Activated effector memory CD4-positive, alpha-beta T cell treated with Interleukin-2 at 50 U/mL for 16 hours (primary cell): ENCODE data around the gene UGT1A8.
"Not testable (repeated sequence)": the region's sequence is repeated elsewhere in the genome, so short reads cannot be mapped to it uniquely, and the experiment has no call there.

Experiments
- DNase-seq: peaks from one replicate; pipeline ENCODE4 v3.0.0-alpha.2; 2020

UGT1A8 gene

GRCh38 chr2:233617476-233617875 lies at the start of gene UGT1A8:
UGT1A8 (plus strand) TSS chr2:233617633; CDS start chr2:233617708, 75 bp downstream.
- DNase-seq = not testable (repeated sequence)

GRCh38 chr2:233571001-233571400 lies 46.4 kb upstream of the UGT1A8 start:
- no peak for DNase-seq

GRCh38 chr2:233571462-233571861 lies 46.0 kb upstream of the UGT1A8 start:
- no peak for DNase-seq

GRCh38 chr2:233572468-233572867 lies 45.0 kb upstream of the UGT1A8 start:
- DNase-seq = no peak

- DNase-seq = not testable (repeated sequence)
These were observed 40.1 kb upstream of the UGT1A8 start for GRCh38 chr2:233577341-233577740.

- not testable (repeated sequence) for DNase-seq
These were observed 34.0 kb upstream of the UGT1A8 start for GRCh38 chr2:233583217-233583965.

GRCh38 chr2:233584210-233584609 lies 33.2 kb upstream of the UGT1A8 start:
- DNase-seq = no peak

- DNase-seq = no peak
These were observed 29.0 kb upstream of the UGT1A8 start for GRCh38 chr2:233588400-233588799.

GRCh38 chr2:233592706-233593105 lies 24.7 kb upstream of the UGT1A8 start:
- not testable (repeated sequence) for DNase-seq

GRCh38 chr2:233593201-233593600 lies 24.2 kb upstream of the UGT1A8 start:
- no peak for DNase-seq

- no peak for DNase-seq
These were observed 19.9 kb upstream of the UGT1A8 start for GRCh38 chr2:233597522-233597921.

- no peak for DNase-seq
These were observed 18.5 kb upstream of the UGT1A8 start for GRCh38 chr2:233598952-233599351.

- DNase-seq = no peak
These were observed 17.0 kb upstream of the UGT1A8 start for GRCh38 chr2:233600386-233600785.

GRCh38 chr2:233602076-233602475 lies 15.4 kb upstream of the UGT1A8 start:
- no peak for DNase-seq

GRCh38 chr2:233603520-233603919 lies 13.9 kb upstream of the UGT1A8 start:
- no peak for DNase-seq

GRCh38 chr2:233604826-233605225 lies 12.6 kb upstream of the UGT1A8 start:
- no peak for DNase-seq

GRCh38 chr2:233605680-233606079 lies 11.8 kb upstream of the UGT1A8 start:
- DNase-seq = no peak

GRCh38 chr2:233611284-233611683 lies 6.1 kb upstream of the UGT1A8 start:
- no peak for DNase-seq

GRCh38 chr2:233620204-233620603 lies 2.8 kb downstream of the UGT1A8 start:
- DNase-seq = no peak

- not testable (repeated sequence) for DNase-seq
These were observed 4.4 kb downstream of the UGT1A8 start for GRCh38 chr2:233621863-233622262.

GRCh38 chr2:233627331-233628025 lies 10.0 kb downstream of the UGT1A8 start:
- no peak for DNase-seq

GRCh38 chr2:233636306-233636705 lies 18.9 kb downstream of the UGT1A8 start, which contains the start of gene UGT1A10:
UGT1A10 (plus strand) TSS chr2:233636448; CDS start chr2:233636523, 75 bp downstream.
- DNase-seq = not testable (repeated sequence)

- no peak for DNase-seq
These were observed 21.4 kb downstream of the UGT1A8 start for GRCh38 chr2:233638836-233639235.

GRCh38 chr2:233639860-233640259 lies 22.4 kb downstream of the UGT1A8 start:
- no peak for DNase-seq
